ENCODE results near the gene PRKCQ.

DNA sequence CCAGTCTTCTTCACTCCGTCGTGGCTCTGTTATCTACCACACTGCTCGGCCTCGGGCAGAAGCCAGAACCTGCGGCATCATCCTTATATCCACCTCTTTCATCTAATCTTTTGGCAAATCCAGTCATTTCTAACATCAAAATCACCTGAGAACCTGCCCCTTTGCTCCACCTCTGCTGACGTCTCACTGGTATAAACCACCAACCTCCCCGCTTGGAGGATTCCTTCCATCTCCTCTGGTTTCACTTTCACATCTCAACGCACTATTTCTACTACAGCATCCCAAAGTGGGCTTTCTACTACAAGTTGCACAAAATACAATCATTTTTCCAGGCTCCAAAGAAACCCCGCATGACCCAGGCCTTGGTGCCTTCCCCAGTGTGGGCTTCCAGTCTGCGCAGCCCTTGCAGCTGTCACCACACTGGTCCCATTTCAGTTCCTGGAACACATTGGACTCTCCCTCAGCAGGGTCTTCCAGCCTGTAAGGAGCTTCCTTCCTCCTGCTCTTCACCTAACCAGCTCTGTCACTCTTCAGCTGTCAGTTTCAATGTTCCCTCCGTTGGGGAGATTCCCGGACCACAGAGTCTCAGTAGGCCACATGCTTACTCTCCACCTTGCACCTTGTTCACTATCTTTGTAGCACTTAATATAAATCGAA, 85.0 kb downstream of the PRKCQ start:
- TF ChIP-seq, protein P1, sequence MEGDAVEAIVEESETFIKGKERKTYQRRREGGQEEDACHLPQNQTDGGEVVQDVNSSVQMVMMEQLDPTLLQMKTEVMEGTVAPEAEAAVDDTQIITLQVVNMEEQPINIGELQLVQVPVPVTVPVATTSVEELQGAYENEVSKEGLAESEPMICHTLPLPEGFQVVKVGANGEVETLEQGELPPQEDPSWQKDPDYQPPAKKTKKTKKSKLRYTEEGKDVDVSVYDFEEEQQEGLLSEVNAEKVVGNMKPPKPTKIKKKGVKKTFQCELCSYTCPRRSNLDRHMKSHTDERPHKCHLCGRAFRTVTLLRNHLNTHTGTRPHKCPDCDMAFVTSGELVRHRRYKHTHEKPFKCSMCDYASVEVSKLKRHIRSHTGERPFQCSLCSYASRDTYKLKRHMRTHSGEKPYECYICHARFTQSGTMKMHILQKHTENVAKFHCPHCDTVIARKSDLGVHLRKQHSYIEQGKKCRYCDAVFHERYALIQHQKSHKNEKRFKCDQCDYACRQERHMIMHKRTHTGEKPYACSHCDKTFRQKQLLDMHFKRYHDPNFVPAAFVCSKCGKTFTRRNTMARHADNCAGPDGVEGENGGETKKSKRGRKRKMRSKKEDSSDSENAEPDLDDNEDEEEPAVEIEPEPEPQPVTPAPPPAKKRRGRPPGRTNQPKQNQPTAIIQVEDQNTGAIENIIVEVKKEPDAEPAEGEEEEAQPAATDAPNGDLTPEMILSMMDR (IDR thresholded peaks at IDR 0.05) = no peak
- no peak for TF ChIP-seq POLR2A (IDR thresholded peaks at IDR 0.05)

Data from testis (tissue), 2 donors.